Fibroblast of pulmonary artery (primary cell): ENCODE data around the gene FBLIM1.
"Not testable (repeated sequence)": the region's sequence is repeated elsewhere in the genome, so short reads cannot be mapped to it uniquely, and the experiment has no call there.

Experiments used
- DNase-seq: peaks from one replicate; pipeline ENCODE4 v3.0.0-alpha.2; 2010; ENCODE audit warnings: low read depth
- H3K4me3 ChIP-seq: replicated peaks from 2 replicates; pipeline ENCODE4 v1.5.1; 2011; ENCODE audit warnings: low read depth, mild to moderate bottlenecking, control low read depth, low read length, moderate library complexity
- CTCF ChIP-seq: IDR thresholded peaks from 2 replicates; pipeline ENCODE4 v1.5.1; 2011; ENCODE audit warnings: mild to moderate bottlenecking, control low read depth, low read length, inconsistent platforms; ENCODE audit errors: missing control alignments

The FBLIM1 gene

DNA sequence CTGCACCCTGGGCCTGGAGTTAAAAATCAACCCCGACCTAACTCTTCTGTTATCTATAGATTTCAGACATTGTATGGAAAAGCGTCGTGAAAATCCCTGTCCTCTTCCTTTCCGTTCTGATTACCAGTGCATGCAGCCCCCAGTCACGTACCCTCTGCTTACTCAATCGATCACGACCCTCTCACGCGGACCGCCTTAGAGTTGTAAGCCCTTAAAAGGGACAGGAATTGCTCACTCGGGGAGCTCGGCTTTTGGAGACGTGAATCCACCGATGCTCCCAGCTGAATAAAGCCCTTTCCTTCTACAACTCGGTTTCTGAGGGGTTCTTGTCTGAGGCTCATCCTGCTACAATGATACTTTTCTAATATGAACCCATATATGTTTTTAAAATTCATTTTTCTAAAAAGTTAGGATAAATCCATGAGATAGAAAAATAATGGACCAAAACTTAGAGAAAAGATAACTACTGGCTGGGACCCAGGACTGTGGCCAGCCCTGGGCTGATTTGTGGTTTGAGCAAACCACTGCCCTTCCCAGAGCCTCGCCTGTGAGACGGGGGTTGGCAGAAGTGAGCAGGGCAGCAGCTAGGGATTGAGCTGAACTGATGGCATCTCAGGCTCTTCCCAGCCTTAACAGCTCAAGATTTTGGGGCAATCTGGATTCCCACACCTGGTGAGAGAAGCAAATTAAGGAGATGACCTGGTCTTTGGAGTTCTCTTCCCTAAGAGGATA, 43.8 kb downstream of the FBLIM1 start:
- TF ChIP-seq CTCF: no peak
- H3K4me3 ChIP-seq: no peak overlapping the region
- DNase-seq: no peak

DNA sequence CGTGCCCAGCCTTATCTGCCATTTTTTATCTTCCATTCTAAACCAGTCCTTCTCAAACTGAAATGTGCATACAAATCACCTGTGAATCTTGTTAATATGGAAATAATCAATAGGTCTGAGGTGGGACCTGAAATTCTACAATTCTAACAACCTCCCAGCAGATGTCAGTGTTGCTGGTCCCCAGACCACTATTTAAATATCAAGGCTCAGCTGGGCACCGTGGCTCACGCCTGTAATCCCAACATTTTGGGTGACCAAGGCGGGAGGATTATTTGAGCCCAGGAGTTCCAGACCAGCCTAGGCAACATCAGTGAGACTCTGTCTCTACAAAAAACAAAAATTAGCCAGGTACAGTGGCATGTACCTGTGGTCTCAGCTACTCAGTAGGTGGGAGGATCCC, 44.8 kb downstream of the FBLIM1 start:
- DNase-seq: peak; percentile 50
- H3K4me3 ChIP-seq: no peak overlapping the region
- TF ChIP-seq CTCF: peak; percentile 34

- no peak for TF ChIP-seq CTCF
- no peak overlapping the region for H3K4me3 ChIP-seq
- DNase-seq: no peak
These were observed 45.5 kb downstream of the FBLIM1 start for GRCh38 chr1:15804060-15804459.

GRCh38 chr1:15807121-15807520, 48.5 kb downstream of the FBLIM1 start:
- no peak overlapping the region for H3K4me3 ChIP-seq
- TF ChIP-seq CTCF: no peak
- DNase-seq: no peak

DNA sequence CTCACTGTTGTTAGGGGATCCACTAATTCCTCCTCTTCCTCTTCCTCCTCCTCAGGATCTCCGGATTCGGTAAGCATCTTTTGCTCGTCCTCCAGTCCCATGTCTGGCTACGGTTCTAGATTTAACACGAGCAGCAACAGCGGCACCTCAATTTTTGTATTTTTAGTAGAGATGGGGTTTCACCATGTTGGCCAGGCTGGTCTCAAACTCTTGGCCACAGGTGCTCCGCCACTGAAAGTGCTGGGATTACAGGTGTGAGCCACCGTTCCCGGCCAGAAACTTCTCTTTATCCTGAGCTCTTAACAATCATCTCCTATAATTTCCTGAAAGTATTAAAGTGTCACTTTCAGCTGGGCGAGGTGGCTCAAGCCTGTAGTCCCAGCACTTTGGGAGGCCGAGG, 49.0 kb downstream of the FBLIM1 start, which contains the start of gene UQCRHL:
TSS of gene UQCRHL (minus strand) at position 101 of the 400 bp plus-strand sequence. CDS start at position 101, 0 bp downstream.
- not testable (repeated sequence) for H3K4me3 ChIP-seq, DNase-seq

DNA sequence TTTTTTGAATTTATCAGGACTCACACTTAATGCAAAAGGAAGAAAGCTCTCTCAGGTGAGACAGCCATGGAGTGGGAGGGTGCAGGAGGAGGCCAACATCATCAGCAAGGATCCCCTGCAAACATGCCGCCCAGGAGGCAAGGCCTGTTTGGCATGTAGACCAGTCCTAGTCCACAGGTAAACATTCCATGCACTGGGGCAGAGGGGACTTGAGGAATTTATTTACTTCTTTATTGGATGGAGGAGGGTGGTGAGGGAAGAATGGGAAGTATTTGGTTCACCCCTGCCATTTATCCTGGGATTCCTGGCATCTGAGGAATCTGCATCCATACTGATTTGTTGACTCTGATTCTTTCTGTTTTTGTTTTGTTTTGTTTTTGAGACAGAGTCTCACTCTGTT, 50.4 kb downstream of the FBLIM1 start:
- H3K4me3 ChIP-seq: no peak overlapping the region
- no peak for DNase-seq
- no peak for TF ChIP-seq CTCF

DNA sequence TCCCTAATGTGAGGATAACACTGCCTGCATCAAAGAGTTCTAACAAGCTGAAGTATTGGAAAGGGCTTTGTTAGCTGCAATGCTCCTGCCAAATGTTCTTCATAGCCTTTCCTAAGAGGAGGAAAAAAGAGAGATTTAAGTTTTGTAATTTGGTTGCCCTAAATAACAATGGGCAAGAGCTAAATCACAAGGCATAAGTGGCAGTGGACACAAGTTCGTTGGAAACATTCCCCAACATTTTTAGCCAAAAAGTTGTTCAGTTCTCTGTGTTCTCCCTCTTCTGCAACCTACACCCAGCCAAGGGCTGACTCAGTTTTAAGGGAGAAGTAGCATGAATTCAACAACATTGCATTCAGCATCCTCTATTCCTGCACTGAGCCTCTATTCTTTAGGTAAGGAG, 51.5 kb downstream of the FBLIM1 start:
- no peak for TF ChIP-seq CTCF
- no peak for DNase-seq
- no peak overlapping the region for H3K4me3 ChIP-seq
